SK-N-SH treated with all-trans-retinoic acid at 6 μM for 48 hours (cell line): ENCODE data around the gene RFX4.

Source experiments
- ARNTL ChIP-seq: fragments of 450-650 bp; formaldehyde crosslinking; IDR thresholded peaks from 2 replicates; pipeline ENCODE4 v1.5.0; 2020; ENCODE audit warnings: low read depth, mild to moderate bottlenecking, moderate library complexity, borderline replicate concordance
- ZFP30 ChIP-seq: fragments of 450-650 bp; formaldehyde crosslinking; IDR thresholded peaks from 2 replicates; pipeline ENCODE4 v1.5.0; 2022; ENCODE audit warnings: mild to moderate bottlenecking, moderate library complexity
- TF ChIP-seq, protein P1 (sequence below): fragments of 250-450 bp; sonication (Bioruptor Pico); IDR thresholded peaks from 2 replicates; pipeline ENCODE4 v1.5.1; 2021; ENCODE audit warnings: mild to moderate bottlenecking, moderate library complexity
- TF ChIP-seq, protein P2 (sequence below): fragments of 250-450 bp; sonication (Bioruptor Pico); IDR thresholded peaks from 2 replicates; pipeline ENCODE4 v1.5.1; 2020; ENCODE audit warnings: low read depth, mild to moderate bottlenecking, moderate library complexity
- TF ChIP-seq, protein P3 (sequence below): fragments of 250-450 bp; sonication (Bioruptor Pico); IDR thresholded peaks from 2 replicates; pipeline ENCODE4 v1.8.0; 2021; ENCODE audit warnings: low read depth, mild to moderate bottlenecking, moderate library complexity, borderline replicate concordance
- TF ChIP-seq, protein P4 (sequence below): fragments of 250-450 bp; sonication (Bioruptor Pico); IDR thresholded peaks from 2 replicates; pipeline ENCODE4 v1.8.0; 2020; ENCODE audit warnings: mild to moderate bottlenecking, moderate library complexity, borderline replicate concordance

DNA sequence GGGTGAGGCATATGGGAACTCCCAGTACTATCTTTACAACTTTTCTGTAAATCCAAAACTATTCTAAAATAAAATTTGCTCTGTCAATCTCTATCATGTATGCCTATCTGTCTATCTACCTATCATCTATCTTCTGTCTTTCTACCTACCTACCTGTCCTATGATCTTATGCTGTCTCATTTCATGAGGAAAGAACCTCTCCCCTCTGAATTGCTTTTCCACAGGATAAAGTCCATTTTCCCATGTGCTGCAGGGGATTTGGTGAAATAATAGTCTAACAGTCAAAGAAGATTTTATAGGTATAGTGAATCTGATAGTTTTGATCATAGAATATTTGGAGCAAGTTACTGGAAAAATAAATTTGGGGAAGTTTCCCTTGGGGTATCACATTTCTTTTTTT is 104.9 kb downstream of the RFX4 start:
- TF ChIP-seq, protein P1, sequence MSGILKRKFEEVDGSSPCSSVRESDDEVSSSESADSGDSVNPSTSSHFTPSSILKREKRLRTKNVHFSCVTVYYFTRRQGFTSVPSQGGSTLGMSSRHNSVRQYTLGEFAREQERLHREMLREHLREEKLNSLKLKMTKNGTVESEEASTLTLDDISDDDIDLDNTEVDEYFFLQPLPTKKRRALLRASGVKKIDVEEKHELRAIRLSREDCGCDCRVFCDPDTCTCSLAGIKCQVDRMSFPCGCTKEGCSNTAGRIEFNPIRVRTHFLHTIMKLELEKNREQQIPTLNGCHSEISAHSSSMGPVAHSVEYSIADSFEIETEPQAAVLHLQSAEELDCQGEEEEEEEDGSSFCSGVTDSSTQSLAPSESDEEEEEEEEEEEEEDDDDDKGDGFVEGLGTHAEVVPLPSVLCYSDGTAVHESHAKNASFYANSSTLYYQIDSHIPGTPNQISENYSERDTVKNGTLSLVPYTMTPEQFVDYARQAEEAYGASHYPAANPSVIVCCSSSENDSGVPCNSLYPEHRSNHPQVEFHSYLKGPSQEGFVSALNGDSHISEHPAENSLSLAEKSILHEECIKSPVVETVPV (CRISPR knock-in tag), result no peak
- TF ChIP-seq, protein P2, sequence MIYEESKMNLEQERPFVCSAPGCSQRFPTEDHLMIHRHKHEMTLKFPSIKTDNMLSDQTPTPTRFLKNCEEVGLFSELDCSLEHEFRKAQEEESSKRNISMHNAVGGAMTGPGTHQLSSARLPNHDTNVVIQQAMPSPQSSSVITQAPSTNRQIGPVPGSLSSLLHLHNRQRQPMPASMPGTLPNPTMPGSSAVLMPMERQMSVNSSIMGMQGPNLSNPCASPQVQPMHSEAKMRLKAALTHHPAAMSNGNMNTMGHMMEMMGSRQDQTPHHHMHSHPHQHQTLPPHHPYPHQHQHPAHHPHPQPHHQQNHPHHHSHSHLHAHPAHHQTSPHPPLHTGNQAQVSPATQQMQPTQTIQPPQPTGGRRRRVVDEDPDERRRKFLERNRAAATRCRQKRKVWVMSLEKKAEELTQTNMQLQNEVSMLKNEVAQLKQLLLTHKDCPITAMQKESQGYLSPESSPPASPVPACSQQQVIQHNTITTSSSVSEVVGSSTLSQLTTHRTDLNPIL, result no peak
- TF ChIP-seq, protein P3, sequence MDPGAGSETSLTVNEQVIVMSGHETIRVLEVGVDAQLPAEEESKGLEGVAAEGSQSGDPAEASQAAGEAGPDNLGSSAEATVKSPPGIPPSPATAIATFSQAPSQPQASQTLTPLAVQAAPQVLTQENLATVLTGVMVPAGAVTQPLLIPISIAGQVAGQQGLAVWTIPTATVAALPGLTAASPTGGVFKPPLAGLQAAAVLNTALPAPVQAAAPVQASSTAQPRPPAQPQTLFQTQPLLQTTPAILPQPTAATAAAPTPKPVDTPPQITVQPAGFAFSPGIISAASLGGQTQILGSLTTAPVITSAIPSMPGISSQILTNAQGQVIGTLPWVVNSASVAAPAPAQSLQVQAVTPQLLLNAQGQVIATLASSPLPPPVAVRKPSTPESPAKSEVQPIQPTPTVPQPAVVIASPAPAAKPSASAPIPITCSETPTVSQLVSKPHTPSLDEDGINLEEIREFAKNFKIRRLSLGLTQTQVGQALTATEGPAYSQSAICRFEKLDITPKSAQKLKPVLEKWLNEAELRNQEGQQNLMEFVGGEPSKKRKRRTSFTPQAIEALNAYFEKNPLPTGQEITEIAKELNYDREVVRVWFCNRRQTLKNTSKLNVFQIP (CRISPR knock-in tag), result no peak
- no peak for TF ChIP-seq ARNTL (CRISPR knock-in tag)
- no peak for TF ChIP-seq ZFP30 (CRISPR knock-in tag)
- TF ChIP-seq, protein P4, sequence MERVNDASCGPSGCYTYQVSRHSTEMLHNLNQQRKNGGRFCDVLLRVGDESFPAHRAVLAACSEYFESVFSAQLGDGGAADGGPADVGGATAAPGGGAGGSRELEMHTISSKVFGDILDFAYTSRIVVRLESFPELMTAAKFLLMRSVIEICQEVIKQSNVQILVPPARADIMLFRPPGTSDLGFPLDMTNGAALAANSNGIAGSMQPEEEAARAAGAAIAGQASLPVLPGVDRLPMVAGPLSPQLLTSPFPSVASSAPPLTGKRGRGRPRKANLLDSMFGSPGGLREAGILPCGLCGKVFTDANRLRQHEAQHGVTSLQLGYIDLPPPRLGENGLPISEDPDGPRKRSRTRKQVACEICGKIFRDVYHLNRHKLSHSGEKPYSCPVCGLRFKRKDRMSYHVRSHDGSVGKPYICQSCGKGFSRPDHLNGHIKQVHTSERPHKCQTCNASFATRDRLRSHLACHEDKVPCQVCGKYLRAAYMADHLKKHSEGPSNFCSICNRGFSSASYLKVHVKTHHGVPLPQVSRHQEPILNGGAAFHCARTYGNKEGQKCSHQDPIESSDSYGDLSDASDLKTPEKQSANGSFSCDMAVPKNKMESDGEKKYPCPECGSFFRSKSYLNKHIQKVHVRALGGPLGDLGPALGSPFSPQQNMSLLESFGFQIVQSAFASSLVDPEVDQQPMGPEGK, result no peak
